WI38 (cell line): ENCODE results near the gene CIC.

Experiments used
- H3K4me3 ChIP-seq: 2 replicates; pipeline ENCODE4 v1.5.1; 2011; ENCODE audit warnings: low read depth, mild to moderate bottlenecking, control low read depth, low read length
- TF ChIP-seq, protein P1 (sequence below): IDR thresholded peaks from 2 replicates; pipeline ENCODE4 v1.5.1; 2012; ENCODE audit warnings: low read depth, mild to moderate bottlenecking, control low read depth, low read length

Gene CIC

DNA sequence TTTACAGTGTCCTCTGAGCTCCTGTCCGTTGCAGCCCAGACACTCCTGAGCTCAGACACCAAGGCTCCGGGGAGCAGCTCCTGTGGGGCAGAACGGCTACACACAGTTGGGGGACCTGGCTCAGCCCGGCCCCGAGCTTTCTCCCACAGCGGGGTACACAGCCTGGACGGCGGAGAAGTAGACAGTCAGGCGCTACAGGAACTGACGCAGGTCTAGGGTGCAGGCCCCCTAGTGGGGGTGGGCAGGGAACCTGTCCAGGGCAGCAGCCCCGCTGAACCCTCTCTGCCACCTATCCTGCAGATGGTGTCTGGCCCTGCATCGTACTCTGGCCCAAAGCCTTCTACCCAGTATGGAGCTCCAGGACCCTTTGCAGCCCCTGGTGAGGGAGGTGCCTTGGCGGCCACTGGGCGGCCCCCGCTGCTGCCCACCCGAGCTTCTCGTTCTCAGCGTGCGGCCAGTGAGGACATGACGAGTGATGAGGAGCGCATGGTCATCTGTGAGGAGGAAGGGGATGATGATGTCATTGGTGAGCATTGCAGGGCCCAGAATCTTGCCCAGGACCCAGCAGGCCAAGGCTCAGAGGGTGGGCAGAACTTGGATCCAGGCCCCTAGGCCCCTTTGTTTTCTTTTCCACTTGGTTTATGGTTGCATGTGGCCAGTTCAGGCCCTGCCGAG, 20.0 kb downstream of the CIC start:
- TF ChIP-seq, protein P1, sequence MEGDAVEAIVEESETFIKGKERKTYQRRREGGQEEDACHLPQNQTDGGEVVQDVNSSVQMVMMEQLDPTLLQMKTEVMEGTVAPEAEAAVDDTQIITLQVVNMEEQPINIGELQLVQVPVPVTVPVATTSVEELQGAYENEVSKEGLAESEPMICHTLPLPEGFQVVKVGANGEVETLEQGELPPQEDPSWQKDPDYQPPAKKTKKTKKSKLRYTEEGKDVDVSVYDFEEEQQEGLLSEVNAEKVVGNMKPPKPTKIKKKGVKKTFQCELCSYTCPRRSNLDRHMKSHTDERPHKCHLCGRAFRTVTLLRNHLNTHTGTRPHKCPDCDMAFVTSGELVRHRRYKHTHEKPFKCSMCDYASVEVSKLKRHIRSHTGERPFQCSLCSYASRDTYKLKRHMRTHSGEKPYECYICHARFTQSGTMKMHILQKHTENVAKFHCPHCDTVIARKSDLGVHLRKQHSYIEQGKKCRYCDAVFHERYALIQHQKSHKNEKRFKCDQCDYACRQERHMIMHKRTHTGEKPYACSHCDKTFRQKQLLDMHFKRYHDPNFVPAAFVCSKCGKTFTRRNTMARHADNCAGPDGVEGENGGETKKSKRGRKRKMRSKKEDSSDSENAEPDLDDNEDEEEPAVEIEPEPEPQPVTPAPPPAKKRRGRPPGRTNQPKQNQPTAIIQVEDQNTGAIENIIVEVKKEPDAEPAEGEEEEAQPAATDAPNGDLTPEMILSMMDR: no peak
- no peak overlapping the region for H3K4me3 ChIP-seq

GRCh38 chr19:42289556-42290041, 20.5 kb downstream of the CIC start:
- no peak overlapping the region for H3K4me3 ChIP-seq
- TF ChIP-seq, protein P1: no peak

DNA sequence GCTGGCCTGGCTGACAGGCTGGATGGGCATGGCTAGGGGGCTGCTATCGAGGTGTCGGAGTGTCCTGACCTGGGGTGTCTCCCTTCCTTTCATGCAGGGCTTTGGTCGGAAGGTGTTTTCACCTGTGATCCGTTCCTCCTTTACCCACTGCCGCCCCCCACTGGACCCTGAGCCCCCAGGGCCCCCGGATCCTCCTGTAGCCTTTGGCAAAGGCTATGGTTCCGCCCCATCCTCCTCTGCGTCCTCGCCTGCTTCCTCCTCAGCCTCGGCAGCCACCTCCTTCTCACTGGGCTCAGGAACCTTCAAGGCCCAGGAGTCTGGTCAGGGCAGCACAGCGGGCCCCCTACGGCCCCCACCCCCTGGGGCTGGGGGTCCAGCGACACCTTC, 21.1 kb downstream of the CIC start:
- H3K4me3 ChIP-seq: no peak overlapping the region
- TF ChIP-seq, protein P1: no peak

DNA sequence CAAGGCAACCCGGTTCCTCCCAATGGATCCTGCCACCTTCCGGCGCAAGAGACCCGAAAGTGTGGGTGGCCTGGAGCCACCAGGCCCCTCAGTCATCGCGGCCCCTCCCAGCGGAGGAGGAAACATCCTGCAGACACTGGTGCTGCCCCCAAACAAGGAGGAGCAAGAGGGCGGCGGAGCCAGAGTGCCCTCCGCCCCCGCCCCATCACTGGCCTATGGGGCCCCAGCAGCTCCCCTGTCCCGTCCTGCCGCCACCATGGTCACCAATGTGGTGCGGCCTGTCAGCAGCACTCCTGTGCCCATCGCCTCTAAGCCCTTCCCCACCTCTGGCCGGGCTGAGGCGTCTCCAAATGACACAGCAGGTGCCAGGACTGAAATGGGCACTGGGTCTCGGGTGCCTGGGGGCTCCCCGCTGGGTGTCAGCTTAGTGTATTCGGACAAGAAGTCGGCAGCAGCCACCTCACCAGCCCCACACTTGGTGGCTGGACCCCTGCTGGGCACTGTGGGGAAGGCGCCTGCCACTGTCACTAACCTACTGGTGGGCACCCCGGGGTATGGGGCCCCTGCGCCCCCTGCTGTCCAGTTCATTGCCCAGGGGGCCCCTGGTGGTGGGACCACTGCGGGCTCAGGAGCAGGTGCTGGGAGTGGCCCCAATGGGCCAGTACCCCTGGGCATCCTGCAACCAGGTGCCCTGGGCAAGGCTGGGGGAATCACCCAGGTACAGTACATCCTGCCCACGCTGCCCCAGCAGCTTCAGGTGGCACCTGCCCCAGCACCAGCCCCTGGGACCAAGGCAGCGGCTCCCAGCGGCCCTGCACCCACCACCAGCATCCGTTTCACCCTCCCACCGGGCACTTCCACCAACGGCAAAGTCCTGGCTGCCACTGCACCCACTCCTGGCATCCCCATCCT, 21.7 kb downstream of the CIC start:
- no peak overlapping the region for H3K4me3 ChIP-seq
- TF ChIP-seq, protein P1: peak; percentile 48

DNA sequence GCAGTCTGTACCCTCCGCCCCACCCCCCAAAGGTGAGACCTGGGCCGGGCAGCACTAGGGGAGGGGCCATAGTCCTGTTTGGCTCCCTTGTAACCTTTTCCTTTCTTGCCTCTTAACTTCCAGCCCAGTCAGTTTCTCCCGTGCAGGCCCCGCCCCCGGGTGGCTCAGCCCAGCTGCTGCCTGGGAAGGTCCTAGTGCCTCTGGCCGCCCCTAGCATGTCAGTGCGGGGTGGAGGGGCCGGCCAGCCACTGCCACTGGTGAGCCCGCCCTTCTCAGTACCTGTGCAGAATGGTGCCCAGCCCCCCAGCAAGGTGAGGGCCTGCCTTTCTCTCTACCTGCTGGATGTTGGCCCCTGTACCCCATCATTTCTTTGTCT, 22.4 kb downstream of the CIC start:
- TF ChIP-seq, protein P1: no peak

GRCh38 chr19:42292042-42292960, 23.2 kb downstream of the CIC start:
- no peak overlapping the region for H3K4me3 ChIP-seq
- TF ChIP-seq, protein P1: no peak

More for the DNA sequence above, 22.4 kb downstream of the CIC start:
- no peak overlapping the region for H3K4me3 ChIP-seq
